ENCODE results near the gene CA11.

Gene CA11

DNA sequence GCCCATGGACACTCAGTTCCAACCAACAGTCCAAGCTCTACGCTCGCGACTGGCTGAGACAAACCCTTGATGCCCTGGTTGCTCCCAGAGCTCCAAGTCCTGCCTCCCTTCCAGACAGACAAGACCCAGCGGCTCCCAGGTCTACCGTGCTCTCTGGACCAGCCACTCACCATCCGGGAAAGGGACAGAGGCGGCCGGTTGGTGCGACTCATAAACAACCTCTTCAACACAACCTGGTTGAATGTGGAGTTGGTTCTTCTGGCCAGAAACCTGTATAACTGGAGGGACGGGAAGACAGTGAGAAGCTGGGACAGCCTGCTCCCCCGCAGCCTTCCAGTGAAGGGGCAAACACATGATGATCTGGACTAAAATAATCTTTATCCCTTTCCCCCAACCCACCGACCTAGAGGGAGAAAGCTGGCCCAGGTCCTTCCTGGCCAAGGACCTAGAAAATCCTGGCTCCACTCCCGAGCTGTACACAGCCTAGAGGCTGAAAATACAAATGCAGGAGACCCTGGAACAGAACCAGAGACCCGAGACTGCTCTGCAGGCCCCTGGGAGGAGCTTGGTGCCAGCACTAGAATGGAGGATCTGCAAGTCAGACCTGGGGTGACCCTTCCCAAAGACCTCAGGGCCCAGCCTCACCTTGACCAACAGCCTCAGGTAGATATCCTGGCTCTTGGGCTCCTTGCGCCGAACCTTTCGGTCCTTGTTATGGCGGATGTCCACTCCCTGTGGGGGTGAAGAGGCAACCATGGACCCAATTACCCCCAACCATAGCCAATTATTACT lies 28.6 kb downstream of the CA11 start:
- no peak for DNase-seq (ENCODE audit: low read depth, low spot score)
- H3K4me3 ChIP-seq (ENCODE audit: low read depth, low read length), result peak overlapping the region; percentile 97
- ChIA-PET CTCF (interaction anchor here (1.0 to 6.1 kb wide), 8 partner anchors 9 to 284 kb away, joined by 4 to 27 read pairs (median 5); no protein-coding TSS in a partner anchor), POLR2A (interaction anchor here (0.6 to 3.0 kb wide), 4 partner anchors 8 to 291 kb away, joined by 3 to 28 read pairs (median 8); no protein-coding TSS in a partner anchor)
- TF ChIP-seq, protein P1, sequence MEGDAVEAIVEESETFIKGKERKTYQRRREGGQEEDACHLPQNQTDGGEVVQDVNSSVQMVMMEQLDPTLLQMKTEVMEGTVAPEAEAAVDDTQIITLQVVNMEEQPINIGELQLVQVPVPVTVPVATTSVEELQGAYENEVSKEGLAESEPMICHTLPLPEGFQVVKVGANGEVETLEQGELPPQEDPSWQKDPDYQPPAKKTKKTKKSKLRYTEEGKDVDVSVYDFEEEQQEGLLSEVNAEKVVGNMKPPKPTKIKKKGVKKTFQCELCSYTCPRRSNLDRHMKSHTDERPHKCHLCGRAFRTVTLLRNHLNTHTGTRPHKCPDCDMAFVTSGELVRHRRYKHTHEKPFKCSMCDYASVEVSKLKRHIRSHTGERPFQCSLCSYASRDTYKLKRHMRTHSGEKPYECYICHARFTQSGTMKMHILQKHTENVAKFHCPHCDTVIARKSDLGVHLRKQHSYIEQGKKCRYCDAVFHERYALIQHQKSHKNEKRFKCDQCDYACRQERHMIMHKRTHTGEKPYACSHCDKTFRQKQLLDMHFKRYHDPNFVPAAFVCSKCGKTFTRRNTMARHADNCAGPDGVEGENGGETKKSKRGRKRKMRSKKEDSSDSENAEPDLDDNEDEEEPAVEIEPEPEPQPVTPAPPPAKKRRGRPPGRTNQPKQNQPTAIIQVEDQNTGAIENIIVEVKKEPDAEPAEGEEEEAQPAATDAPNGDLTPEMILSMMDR (IDR thresholded peaks at IDR 0.05; ENCODE audit: insufficient read depth, low read length, missing control alignments), result no peak

DNA sequence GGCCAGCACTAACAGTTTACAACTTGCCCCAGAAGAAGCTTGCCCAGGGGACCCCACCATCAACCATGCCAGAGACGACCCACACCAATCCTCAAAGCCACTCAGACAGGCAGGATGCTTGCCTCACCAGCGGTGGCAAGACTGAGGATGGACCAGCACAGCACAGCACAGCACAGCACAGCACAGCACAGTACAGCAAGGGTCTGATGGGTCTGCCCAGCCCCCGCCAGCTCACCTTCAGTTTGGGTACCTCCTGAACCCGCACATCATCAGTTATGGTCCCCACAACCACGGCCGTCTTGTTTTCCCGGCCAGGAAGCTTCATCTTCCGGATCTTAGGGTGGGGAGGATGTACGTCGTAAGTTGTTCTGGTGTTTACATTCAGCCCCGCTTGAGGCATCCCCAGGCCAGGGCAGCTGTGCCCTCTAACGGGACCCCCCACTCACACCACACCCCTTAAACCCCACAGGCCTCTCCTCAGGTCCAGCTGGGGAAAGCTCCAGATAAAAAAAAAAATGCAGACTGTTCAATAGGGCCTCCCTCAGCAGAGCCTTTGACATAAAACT lies 29.4 kb downstream of the CA11 start:
- no peak for DNase-seq (ENCODE audit: low read depth, low spot score)
- CTCF ChIA-PET, result interaction anchor here (0.7 to 6.1 kb wide), 6 partner anchors 8 to 350 kb away, joined by 3 to 27 read pairs (median 6); no protein-coding TSS in a partner anchor

DNA sequence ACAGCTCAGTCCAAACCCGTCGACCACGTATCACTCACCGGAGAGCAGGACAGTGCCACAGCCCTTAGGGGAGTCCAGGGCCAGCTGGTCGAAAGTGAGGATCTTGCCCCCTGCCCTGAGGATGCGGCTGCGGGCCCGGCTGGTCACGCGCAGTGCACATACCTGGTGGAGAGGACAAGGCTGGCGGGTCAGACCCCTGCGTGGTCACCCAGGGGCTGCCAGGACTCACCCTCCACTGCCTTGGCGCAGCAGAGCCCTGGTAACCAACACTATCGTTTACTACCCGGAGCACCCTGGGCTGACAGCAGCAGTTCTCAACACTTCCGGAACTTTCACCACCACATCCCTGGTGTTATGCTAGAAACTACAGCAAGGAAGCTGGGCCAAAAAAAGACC lies 29.9 kb downstream of the CA11 start:
- TF ChIP-seq, protein P1 (IDR thresholded peaks at IDR 0.05; ENCODE audit: insufficient read depth, low read length, missing control alignments), result no peak
- no peak for DNase-seq (ENCODE audit: low read depth, low spot score)
- POLR2A ChIA-PET, result interaction anchor here (0.6 to 1.2 kb wide), 3 partner anchors 15 to 127 kb away, joined by 3 to 5 read pairs (median 3); no protein-coding TSS in a partner anchor
- H3K4me3 ChIP-seq (ENCODE audit: low read depth, low read length), result no peak overlapping the region
- CTCF ChIA-PET, result interaction anchor here (0.7 to 6.1 kb wide), 7 partner anchors 8 to 349 kb away, joined by 3 to 27 read pairs (median 5); no protein-coding TSS in a partner anchor

More for the DNA sequence above, 29.4 kb downstream of the CA11 start:
- POLR2A ChIA-PET, result interaction anchor here (0.6 to 3.0 kb wide), 3 partner anchors 8 to 16 kb away, joined by 3 to 28 read pairs (median 5); no protein-coding TSS in a partner anchor
- H3K4me3 ChIP-seq (ENCODE audit: low read depth, low read length), result peak overlapping the region; percentile 97
- TF ChIP-seq, protein P1 (IDR thresholded peaks at IDR 0.05; ENCODE audit: insufficient read depth, low read length, missing control alignments), result no peak

DNA sequence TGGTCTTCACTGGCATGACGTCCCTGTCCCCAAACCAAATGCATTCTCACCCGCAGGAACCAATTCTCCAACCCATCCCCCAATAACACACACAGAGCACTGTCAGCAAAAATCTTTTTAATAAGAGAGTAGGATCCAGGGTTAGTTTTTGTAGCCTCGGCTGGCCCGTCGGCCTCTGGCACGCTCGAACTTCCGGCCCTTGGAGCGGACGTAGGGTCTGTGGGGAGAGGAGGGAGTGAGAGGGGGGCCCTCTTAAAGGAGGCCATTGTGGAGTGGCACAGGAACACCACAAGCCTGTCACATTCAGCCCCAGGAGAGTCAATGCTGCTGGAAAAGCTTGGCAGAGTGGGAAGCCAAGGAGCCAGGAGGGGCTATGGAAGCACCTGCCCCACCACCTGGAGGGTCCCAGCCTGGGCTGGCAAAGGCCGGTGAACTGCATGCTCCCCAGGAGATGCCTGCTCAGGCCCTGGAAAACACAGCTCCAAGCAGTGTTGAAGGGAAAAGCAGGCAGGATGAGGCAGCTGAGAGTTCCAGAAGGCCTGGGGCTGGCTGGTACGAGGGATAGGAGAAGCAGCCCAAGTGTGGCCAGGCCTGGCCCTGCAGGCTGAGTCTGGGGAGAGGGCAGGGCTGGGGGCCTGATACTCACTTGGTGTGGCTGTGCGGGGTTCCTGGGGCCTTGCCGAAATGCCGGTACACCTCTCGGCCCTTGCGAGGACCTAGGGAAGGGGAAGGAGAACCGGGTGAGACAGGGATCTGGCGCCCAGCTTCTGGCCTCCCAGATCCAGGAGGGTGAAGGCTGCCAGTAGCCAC lies 30.6 kb downstream of the CA11 start:
- ChIA-PET POLR2A (interaction anchor here (0.6 kb wide), 1 partner anchor 127 kb away, joined by 3 read pairs; no protein-coding TSS in a partner anchor), CTCF (interaction anchor here (1.0 to 6.1 kb wide), 4 partner anchors 10 to 173 kb away, joined by 3 to 22 read pairs (median 4); no protein-coding TSS in a partner anchor)
- no peak for DNase-seq (ENCODE audit: low read depth, low spot score)
- TF ChIP-seq, protein P1 (IDR thresholded peaks at IDR 0.05; ENCODE audit: insufficient read depth, low read length, missing control alignments), result no peak
- H3K4me3 ChIP-seq (ENCODE audit: low read depth, low read length), result no peak overlapping the region

DNA sequence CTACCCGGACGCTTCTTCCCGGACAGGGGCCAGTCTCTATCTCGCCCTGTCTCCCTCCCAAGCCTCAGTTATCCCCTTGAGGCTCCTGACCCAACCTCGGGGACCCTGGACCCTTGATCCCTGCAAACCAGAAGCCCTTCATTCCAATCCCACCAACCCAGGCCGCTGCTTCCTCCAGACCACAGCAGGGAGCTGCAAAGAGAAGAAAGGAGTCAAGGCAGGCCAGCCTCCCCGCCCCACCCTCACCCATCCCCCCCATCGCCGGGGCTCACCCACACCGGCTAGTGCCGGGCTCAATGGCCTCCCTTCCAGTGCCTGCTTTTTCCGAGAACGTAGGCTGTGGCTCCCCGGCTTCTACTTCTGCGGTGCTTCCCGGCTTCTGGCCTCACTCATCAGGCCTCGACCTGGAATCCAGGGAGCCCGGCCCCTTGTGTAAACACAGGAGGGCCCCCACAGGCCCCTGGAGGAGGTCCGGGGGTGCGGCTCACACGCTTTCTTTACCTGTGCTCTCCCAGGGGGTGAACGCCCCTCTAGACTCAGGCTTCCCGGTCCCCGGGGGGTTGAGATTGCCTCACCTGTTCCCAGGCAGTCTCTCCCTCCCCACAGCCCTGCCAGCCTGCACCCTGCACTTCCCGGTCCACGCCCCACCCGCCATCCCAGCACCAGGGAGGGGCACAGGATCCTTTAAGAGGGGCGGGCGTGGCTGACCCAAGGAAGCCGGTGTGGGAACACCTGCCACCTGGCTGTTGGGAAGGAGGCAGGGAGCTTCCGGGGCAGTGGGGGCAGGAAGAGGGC lies 31.4 kb downstream of the CA11 start, which contains the start of gene FAM83E:
Gene FAM83E, minus strand, starts transcription at position 641 of the 795 bp plus-strand sequence. CDS start 1,704 bp downstream, outside the sequence.
- DNase-seq (ENCODE audit: low read depth, low spot score), result no peak
- CTCF ChIA-PET, result interaction anchor here (1.0 to 6.1 kb wide), 5 partner anchors 9 to 173 kb away, joined by 3 to 22 read pairs (median 5); no protein-coding TSS in a partner anchor
- POLR2A ChIA-PET, result interaction anchor here (0.9 kb wide), 2 partner anchors 9 to 46 kb away, joined by 3 to 5 read pairs; no protein-coding TSS in a partner anchor
- no peak within 1 kb of the TSS for H3K4me3 ChIP-seq (ENCODE audit: low read depth, low read length)
- TF ChIP-seq, protein P1 (IDR thresholded peaks at IDR 0.05; ENCODE audit: insufficient read depth, low read length, missing control alignments), result no peak
